HG03378 (cell line): ENCODE data around the gene CALY.
"Not testable (repeated sequence)": the region's sequence is repeated elsewhere in the genome, so short reads cannot be mapped to it uniquely, and the experiment has no call there.

Experiments
- ATAC-seq: cut with Tn5 transposase; IDR thresholded peaks from one replicate; pipeline ENCODE4 v1.9.1; 2021; ENCODE audit warnings: mild to moderate bottlenecking, moderate library complexity; ENCODE audit not compliant: unreplicated experiment

Gene CALY, protein sequence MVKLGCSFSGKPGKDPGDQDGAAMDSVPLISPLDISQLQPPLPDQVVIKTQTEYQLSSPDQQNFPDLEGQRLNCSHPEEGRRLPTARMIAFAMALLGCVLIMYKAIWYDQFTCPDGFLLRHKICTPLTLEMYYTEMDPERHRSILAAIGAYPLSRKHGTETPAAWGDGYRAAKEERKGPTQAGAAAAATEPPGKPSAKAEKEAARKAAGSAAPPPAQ

DNA sequence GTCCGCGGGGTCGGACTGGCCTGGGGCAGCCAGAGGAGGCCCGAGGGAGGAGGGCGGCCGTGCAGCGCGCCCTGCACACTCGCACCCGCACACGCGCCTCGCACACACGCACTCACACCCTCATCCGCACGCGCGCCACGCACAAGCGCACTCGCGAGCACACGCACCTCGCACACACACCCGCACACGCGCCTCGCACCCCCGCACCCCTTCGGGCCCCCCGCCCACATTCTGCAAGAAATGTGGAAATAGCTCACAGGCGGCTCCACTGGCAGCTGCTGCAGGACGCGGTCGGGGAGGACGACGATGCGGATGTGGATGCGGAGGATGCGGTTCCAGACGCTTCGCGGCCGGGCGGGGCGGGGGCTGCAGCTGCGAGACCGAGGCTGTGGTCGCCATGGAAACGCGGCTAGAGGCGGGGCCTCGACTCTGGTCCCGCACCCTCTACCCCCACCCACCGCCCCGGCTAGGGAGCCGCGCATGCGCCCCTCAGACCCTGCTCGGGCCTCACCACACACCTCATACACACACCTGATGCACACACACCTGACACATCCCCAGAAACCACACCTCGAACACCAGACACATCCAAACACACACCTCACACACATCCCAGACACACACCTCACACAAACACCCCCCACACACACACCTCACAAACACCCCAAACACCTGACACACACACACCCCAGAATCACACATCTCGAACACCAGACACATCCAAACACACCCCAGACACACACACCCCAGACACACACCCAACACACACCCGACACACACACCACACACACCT lies at the start of gene CALY:
Gene CALY, minus strand, starts transcription at position 320 of the 793 bp plus-strand sequence. CDS start 7,907 bp downstream, outside the sequence.
- no peak for ATAC-seq

DNA sequence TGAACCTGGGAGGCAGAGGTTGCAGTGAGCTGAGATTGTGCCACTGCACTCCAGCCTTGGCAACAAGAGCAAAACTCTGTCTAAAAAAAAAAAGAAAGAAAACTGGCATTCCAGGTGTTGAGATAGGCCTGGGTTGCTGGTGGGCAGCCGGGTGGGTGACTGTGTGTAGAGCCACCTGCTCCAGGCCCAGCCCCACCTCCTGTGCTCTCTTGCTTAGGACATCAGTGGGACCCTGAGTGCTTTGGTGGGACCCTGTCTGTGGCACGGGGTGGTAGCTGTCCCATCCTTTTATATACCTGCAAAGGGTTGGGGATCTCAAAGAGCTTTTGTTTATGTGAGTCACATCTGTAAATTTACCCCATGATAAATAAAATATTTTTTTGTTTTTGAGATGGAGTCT lies 48.5 kb upstream of the CALY start:
- ATAC-seq = no peak

DNA sequence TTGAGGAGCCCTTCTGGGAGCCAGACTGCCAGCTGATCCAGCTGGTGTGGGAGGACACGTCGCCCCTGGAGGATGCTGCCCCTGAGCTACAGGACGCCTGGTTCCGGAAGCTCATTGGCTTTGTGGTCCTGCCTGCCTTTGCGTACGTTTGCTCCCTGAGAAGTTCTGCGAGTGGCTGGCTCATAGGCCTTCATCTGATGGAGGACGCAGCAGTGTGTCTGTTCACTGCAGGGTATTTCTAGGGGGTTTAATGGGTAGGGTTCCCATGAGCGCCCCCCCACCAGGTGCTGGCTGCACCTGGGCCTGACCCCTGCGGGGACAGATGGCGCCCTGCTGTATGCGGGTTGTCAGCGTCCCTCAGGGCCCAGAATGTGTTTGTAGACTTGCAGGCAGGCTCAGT lies 47.4 kb upstream of the CALY start:
- ATAC-seq = no peak

DNA sequence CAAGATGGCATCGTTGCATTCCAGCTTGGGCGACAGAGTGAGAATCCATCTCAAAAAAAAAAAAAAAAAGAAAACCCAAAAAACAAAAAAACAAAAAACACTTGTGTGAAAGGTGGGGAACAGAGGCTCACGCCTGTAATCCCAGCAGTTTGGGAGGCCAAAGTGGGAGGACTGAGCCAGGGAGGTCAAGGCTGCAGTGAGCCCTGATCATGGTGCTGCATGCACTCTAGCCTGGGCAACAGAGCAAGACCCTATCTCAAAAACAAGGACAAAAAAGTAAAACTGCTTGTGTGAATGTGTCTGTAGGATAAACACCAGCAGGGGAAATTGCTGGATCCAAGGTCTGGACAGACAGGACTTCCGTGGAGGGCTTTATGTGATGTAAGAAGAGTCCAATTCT lies 46.9 kb upstream of the CALY start:
- ATAC-seq = no peak

DNA sequence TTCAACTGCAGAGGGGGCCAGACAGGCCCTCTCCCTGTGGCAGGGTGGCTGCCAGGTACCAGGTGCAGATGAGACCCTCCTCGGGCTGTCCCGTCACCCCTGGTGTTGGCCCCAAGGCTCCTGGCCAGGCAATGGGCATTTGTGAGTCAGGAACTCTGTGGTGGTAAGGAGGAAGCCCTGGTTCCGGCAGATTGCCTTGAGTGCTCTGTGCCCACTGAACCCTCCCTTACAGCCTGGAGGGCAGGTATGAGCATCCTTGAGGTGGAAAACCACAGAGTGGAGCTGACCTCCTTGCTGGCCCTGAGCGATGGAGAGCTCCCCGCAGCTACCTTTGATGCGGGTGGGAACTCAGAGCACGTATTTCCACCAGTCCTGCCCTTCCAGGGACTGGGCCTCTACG lies 44.3 kb upstream of the CALY start:
- no peak for ATAC-seq

DNA sequence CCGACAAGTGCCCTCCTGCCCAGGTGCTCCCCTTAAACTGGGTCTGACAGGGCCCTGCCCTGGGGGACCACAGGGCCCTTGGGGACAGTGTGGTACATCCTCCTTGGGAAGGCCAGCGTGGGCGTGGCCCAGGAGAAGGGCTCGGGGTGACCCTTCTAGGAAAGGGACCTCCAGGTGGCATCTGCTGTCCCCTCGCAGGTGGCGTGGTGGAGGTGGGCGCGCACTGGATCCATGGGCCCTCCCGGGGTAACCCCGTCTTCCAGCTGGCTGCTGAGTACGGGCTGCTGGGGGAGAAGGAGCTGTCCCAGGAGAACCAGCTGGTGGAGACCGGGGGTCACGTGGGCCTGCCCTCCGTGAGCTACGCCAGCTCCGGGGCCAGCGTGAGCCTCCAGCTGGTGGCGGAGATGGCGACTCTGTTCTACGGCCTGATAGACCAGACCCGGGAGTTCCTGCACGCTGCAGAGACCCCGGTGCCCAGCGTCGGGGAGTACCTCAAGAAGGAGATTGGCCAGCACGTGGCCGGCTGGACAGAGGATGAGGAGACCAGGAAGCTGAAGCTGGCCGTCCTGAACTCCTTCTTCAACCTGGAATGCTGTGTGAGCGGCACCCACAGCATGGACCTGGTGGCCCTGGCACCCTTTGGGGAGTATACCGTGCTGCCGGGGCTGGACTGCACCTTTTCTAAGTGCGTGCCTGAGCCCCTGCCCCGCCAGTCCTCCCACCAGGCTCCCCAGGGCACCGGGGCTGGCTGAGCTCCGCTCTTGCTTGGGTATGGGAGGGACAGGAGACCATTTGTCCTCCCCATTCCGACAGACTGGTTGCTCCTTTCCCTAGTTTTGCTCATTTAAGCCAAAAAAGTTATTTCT lies 43.3 kb upstream of the CALY start:
- no peak for ATAC-seq

DNA sequence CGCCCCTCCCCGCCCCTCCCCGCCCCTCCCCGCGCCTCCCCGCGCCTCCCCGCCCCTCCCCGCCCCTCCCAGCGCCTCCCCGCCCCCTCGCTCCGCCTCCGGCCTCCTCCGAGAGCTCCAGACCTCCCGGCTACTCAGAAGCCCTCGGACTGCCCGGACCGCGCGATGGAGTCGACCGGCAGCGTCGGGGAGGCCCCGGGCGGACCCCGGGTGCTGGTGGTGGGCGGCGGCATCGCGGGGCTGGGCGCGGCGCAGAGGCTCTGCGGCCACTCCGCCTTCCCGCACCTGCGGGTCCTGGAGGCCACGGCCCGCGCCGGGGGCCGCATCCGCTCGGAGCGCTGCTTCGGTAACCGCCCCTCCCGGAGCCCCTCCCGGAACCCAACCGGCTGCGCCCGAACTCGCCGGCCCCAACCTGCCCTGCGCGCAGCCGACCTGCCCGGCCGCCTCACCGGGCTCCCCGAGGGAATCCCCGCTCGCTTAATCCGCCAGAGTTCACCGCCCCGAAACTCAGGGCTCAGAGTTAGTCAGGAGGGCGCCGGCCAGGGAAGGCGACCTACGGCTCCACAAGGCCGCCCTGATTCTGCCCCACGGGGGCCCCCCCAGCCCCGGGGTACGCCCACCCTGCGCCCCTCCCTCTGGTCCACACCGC lies 42.6 kb upstream of the CALY start, which contains the start of gene PAOX:
Gene PAOX, plus strand, starts transcription at position 111 of the 649 bp plus-strand sequence. Its CDS starts 55 bp downstream, at position 166.
- ATAC-seq = peak; percentile 51

DNA sequence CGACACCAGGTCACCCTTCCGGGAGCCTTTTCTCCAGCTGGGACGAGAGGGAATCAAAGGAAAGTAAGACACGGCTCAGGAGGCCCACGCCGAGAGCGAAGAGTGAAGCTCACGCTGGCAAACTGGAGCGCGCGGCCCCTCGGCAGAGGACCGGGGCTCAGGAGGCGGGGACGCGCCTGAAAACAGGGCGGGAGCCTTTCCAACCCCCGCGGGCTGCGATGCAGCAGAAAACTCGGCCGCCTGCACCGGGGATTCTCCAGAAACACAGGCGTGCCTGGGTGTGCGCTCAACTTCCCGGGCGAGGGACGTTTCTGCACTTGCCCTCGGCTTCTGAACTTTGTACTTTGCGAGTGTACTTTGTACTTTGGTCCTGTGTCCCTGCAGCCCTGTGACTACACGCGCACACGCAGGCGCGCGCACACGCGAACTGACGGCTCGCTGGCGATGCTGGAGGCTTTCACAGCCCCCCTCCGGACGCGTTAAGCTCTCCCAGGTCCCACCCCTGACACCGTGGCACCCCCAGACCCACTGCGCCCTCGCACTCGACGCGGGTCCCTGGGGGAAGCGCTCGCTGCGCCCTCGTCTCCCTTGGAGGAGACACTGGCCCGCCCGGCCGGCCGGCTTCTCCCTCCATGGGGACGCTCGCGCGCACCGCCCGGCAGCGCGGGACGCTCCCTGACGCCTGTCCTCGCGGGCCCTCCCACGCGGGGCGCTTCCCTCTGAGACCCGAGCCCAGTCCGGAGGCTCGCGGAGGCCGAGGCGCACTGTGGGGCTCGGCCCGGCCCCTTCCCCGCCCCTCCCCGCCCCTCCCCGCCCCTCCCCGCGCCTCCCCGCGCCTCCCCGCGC lies 41.8 kb upstream of the CALY start:
- peak; percentile 34 for ATAC-seq

DNA sequence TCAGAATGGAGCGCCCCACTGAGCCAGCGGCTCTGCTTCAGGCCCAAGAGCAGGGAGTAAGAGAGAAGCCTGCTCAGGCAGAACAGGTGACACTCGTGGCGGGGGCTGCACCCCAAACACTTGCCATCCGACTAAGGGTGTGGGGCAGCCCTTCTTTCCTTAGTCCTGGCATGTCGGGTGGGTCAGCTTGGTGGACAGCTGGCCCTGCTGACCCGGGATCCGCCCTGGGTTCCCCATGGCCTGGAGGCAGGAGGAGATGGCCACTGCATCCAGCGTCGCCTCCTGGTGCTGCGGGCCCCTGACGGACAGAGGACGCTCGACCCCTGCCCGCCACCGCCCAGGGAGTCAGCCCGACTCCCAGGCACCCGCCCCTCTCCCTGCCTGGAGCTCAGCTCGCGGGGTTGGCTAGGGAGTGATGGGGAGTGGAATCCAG lies 41.1 kb upstream of the CALY start:
- ATAC-seq = no peak

DNA sequence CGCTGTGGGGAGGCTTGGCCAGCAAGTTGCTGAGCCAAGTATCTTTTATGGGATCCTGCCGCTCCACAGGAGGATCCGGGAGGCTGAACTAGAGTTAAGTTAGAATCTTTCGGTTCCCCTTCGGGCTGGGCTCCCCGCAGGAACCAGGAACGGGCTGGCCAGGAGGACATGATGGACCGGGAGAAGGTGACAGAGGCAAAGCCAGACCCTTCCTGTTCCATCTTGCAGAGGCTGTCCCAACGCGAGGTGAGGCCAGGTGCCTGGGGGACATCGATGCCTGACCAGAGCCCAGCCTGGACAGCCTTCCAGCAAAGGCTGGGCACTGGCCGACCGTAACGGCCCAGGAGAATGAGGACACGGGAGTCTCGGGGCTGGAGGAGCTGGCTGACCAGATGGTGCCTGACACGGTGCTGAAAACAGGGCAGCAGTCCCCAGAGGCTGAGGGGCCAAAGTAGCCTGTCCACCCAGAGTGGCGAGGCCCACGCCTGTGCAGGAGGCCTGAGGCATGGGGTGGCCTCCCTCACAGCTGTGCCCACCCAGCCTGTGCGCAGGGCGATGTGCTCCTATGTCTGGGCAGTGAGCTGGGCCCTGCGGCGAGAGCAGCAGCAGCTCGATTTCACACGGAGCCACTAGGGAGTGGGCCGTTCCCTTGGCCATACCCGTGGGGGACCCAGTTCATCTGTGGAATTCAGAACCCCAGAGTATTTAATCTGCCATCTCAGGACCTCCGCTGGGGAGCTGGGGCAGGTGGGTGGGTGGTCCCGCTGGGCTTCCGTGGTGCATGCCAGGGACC lies 40.5 kb upstream of the CALY start:
- ATAC-seq = no peak

DNA sequence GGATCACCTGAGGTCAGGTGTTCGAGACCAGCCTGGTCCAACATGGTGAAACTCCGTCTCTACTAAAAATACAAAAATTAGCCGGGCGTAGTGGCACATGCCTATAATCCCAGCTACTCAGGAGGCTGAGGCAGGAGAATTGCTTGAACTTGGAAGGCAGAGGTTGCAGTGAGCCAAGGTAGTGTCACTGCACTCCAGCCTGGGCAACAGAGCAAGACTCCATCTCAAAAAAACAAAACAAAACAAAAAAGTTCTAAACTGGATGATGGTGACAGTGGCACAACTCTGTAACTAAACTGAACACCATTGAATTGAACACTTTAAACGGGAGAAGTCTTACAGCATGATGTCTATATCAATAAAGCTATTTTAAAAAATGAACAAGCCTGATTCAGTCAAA lies 39.5 kb upstream of the CALY start:
- not testable (repeated sequence) for ATAC-seq

DNA sequence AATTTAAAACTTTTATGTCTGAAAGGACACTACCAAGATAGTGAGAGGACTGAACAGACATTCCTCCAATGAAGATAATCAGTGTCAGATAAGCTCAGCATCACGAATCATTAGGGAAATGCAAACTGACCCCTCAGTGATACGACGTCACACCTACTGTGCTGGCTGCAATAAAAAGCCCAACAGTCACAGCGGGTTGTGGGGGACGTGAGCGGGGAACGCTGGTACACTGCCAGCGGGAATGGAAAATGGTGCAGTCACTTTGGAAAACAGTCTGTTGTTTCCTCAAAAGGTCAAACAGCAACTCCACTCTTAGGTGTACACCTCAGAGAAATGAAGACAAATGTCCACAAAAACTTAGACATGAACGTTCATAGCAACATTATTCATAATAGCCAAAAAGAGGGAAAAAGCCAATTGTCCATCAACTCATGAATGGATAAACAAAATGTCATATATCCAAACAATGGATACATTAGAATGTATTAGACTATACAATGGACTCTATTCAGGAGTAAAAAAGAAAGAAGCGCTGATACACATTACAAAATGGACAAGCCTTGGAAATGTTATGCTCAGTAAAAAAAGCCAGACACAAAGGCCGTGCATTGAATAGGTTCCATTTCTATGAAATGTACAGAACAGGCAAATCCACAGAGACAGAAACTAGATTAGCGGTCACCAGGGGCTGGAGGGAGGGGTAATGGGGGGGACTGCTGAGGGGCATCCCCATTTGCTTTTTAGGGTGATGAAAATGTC lies 38.8 kb upstream of the CALY start:
- ATAC-seq = no peak

DNA sequence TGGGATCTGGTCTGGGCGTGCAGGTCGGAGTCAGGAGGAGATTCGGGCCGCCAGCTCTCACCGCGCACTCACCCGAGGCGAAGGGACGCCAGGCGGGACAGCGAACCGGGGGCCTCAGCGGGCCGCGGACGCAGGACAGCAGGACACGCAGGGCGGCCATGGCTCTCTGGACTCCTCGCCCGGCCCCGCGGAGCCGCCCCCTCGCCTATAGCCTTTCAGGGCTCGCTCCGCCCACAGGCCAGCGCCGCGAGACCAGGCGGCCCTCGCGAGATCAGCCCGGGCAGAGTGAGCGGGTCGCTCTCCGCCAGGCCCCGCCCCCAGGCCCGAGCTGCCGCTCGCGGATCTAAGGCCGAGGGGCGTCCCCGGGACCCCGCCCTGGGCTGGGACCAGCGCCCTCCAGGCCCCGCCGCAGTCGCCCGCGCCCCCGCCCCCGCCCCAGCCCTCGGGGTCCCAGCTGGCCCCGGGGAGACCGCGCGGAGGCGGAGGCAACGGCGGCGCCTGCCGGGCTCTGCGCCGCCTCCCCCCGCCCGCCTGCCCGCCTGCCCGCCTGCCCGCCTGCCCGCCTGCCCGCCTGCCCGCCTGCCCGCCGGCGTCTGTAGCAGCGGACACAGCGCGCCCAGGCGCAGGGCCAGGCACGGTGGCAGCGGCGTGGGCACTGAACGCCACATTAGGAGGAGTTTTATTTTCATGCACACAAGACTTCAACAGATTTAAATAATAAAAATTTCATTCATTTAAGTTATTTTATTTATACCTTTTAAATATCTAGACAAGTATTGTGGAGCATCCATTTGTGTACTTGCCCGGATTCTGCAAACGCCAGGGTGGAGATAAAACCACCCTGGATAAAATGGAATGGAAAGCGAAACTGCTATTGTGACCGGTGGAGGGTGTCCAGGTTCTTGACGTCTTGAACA lies 36.7 kb upstream of the CALY start, which contains the start of gene ECHS1:
Gene ECHS1, minus strand, starts transcription at position 181 of the 917 bp plus-strand sequence. Its CDS starts 21 bp downstream, at position 160.
- ATAC-seq = peak; percentile 68

DNA sequence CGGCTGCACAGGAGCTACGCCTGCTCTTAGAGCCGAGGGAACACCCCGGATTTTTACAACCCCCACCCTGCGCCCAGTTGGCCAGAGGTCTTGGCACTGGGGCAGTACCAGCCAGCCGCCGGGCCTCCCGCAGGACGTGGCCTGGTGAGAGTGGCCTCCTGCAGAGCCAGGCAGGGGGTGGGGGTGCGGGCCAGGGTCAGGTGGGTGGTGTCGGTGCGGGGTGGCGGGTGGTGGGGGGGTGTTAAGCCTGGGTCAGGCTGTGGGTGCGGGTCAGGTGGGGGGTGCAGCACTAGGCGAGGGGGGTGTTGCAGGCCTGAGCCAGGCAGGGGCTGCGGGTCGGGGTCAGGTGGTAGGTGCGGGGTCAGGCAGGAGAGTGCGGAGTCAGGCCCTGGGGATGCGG lies 35.8 kb upstream of the CALY start:
- ATAC-seq = no peak

DNA sequence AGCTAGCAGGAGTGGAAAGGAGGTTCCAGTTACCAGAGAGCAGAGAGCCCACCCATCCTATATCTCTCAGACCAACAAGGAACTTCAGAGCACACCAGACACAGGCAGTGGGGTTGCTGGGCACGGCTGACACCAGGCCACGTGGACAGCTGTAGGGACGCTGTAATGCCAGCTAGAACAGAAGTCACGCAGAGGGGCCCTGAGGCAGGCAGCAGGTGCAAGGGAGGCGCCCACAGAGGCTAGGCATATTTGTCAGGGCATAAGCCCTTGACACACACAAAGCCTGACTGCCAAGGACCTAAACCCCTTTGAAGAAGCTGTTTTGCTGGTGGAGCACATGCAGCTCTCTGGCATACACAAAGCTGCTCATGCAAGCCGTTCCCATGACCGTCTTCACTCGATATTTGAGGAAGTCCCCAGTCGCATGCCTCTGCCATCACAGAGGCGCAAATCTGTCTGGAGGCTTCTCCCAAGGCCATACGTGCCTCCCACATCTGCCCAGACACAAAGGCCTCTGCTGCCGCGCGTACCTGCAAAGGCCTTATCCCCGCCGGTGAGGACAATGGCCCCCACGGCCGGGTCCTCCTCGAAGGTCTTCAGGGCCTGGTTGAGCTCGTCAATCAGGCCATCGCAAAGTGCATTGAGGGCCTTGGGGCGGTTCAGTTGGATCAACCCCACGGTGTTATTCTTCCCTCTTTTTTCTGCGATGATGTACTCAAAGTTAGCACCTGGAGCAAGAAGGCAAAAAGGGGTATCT lies 33.5 kb upstream of the CALY start:
- no peak for ATAC-seq

DNA sequence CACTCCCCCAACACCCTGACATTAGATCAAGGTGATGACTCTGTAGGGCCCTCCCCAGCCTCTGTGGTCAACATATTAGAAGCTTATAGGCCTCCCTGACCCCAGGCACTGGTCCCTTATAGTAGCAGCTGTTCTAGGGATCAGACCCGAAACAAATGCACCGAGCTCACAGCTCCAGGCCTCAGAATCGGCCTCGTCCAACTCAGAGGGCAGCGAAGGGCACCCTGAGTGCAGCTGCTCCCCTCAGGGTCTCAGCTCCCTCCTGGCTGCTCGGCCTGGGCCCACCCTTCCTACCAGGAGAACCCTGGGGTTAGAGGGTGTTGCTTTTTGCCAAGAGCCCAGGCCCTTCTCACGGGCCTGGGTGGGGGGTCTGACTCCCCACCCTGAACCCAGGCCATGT lies 31.5 kb upstream of the CALY start:
- no peak for ATAC-seq

DNA sequence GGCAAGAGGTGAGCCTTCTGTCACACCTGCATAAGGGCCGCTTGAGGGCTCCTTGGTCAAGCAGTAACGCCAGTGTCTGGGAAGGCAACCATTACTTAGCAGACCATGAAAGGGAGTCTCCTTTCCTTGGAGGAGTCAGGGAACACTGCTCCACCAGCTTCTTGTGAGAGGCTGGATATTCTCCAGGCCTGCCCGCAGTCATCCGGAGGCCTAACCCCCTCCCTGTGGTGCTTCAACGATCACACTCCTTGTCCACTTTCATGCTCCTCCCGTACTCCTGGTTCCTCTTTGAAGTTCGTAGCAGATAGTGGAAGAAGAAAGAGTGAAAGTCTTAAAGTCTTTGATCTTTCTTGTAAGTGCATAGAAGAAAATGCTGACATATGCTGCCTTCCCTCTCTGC lies 30.8 kb upstream of the CALY start:
- not testable (repeated sequence) for ATAC-seq
